Stomach (tissue), 4 donors: ENCODE results near the gene POLA1.

Source experiments
- CTCF ChIP-seq, 7 experiments: fragments of 450-650 bp in 4 of 7; fragments of 200-600 bp in 3 of 7; sonication (generic) in 3 of 7; IDR thresholded peaks; one replicate each; pipeline ENCODE4 v1.5.1; 2016 to 2019; ENCODE audit warnings: antibody characterized with exemption in 7 of 7, control low read depth in 2 of 7, mild to moderate bottlenecking in 1 of 7
- POLR2A ChIP-seq, 4 donors: fragments of 450-650 bp; IDR thresholded peaks; one replicate each; pipeline ENCODE4 v1.6.1; 2016; ENCODE audit warnings: antibody characterized with exemption in 4 of 4, control low read depth in 2 of 4, mild to moderate bottlenecking in 1 of 4, moderate library complexity in 1 of 4
- POLR2AphosphoS5 ChIP-seq, 3 donors: sonication (generic); formaldehyde crosslinking; IDR thresholded peaks; one replicate each; pipeline ENCODE4 v1.6.1; 2016; ENCODE audit warnings: antibody characterized with exemption in 3 of 3

GRCh38 chrX:24963823-24964222, 270.1 kb downstream of the POLA1 start:
- no peak for TF ChIP-seq CTCF (IDR thresholded peaks at IDR 0.05)
- no peak for TF ChIP-seq POLR2AphosphoS5 (IDR thresholded peaks at IDR 0.05)
- TF ChIP-seq POLR2A (IDR thresholded peaks at IDR 0.05): no peak
